IMR-90 (cell line): ENCODE measurements around the gene KAZN. TPM values are rescaled to one million over a fixed set of nuclear protein-coding genes. Genes with fewer than 3 reads are reported as not detected.

Experiments used
- ATAC-seq: fragments of 200-7000 bp; cut with Tn5 transposase; 2 replicates; pipeline ENCODE4 v1.9.1; 2020; ENCODE audit warnings: low read depth, mild to moderate bottlenecking, moderate library complexity
- BruUV-seq: library from RNA; stranded (reverse); fragments of 400-500 nt; replicated peaks from 2 replicates; lab custom pipeline; 2021; lab: Mats Ljungman, UMichigan
- CTCF ChIA-PET: fragments of 300-600 bp; formaldehyde crosslinking; extraction: SDS; loops from one replicate; lab custom pipeline; 2021; ENCODE audit warnings: antibody characterized with exemption; lab: Yijun Ruan, JAX
- POLR2A ChIA-PET: fragments of 300-600 bp; sonication (Branson Sonifier 250); formaldehyde crosslinking; loops from one replicate; lab custom pipeline; 2022; ENCODE audit warnings: antibody characterized with exemption; ENCODE audit not compliant: unreplicated experiment; lab: Charles Lee
- DNase-seq: peaks from one replicate; pipeline ENCODE4 v3.0.0; 2013
- H2AFZ ChIP-seq: replicated peaks from 2 replicates; pipeline ENCODE3; 2013; ENCODE audit warnings: low read length, mild to moderate bottlenecking; ENCODE audit not compliant: poor library complexity
- H2AK5ac ChIP-seq: 2 replicates; pipeline ENCODE4 v1.6.1; 2013; ENCODE audit warnings: low read depth, low read length, inconsistent platforms
- H2AK9ac ChIP-seq: replicated peaks from 2 replicates; pipeline ENCODE3; 2013; ENCODE audit warnings: mild to moderate bottlenecking, low read depth, low read length, moderate library complexity; ENCODE audit not compliant: poor library complexity
- H2BK120ac ChIP-seq: 2 replicates; pipeline ENCODE4 v1.6.1; 2013; ENCODE audit warnings: low read depth, low read length, inconsistent platforms
- H2BK15ac ChIP-seq: 3 replicates; pipeline ENCODE4 v1.6.1; 2013; ENCODE audit warnings: low read depth, low read length, inconsistent platforms
- H2BK20ac ChIP-seq: 2 replicates; pipeline ENCODE4 v1.6.1; 2013; ENCODE audit warnings: low read depth, mild to moderate bottlenecking, inconsistent platforms, low read length, moderate library complexity
- H2BK5ac ChIP-seq: 2 replicates; pipeline ENCODE4 v1.6.1; 2013; ENCODE audit warnings: mild to moderate bottlenecking, low read depth, low read length, inconsistent platforms; ENCODE audit not compliant: poor library complexity, severe bottlenecking
- H3K14ac ChIP-seq: replicated peaks from 2 replicates; pipeline ENCODE4 v1.6.1; 2013; ENCODE audit warnings: low read depth, low read length, inconsistent platforms
- H3K18ac ChIP-seq: 2 replicates; pipeline ENCODE4 v1.6.1; 2013; ENCODE audit warnings: low read depth, low read length, control low read depth
- H3K23ac ChIP-seq: 2 replicates; pipeline ENCODE4 v1.6.1; 2013; ENCODE audit warnings: low read depth, low read length, inconsistent platforms
- H3K27ac ChIP-seq: 2 replicates; pipeline ENCODE4 v1.5.1; 2013; ENCODE audit warnings: mild to moderate bottlenecking, control low read depth, low read length; ENCODE audit not compliant: insufficient read depth
- H3K27me3 ChIP-seq: 2 replicates; pipeline ENCODE4 v1.6.1; 2013; ENCODE audit warnings: low read length; ENCODE audit not compliant: control insufficient read depth, insufficient read depth
- H3K36me3 ChIP-seq: 2 replicates; pipeline ENCODE4 v1.6.1; 2013; ENCODE audit warnings: low read length, mixed read lengths; ENCODE audit not compliant: control insufficient read depth, insufficient read depth
- H3K4ac ChIP-seq: 2 replicates; pipeline ENCODE4 v1.6.1; 2013; ENCODE audit warnings: low read depth, low read length, inconsistent platforms
- H3K4me1 ChIP-seq: 2 replicates; pipeline ENCODE4 v1.6.1; 2013; ENCODE audit warnings: low read length, mixed read lengths; ENCODE audit not compliant: control insufficient read depth, insufficient read depth
- H3K4me2 ChIP-seq: 2 replicates; pipeline ENCODE4 v1.6.1; 2013; ENCODE audit warnings: low read depth, mild to moderate bottlenecking, control low read depth, low read length, moderate library complexity
- H3K4me3 ChIP-seq: 2 replicates; pipeline ENCODE4 v1.5.1; 2013; ENCODE audit warnings: low read depth, mild to moderate bottlenecking, control low read depth, low read length, moderate library complexity; ENCODE audit not compliant: insufficient read depth
- H3K56ac ChIP-seq: 2 replicates; pipeline ENCODE4 v1.6.1; 2013; ENCODE audit warnings: low read length, inconsistent platforms; ENCODE audit not compliant: insufficient read depth; ENCODE audit errors: extremely low read depth
- H3K79me1 ChIP-seq, 2 experiments: 2 replicates each; pipeline ENCODE4 v1.6.1; 2013; ENCODE audit warnings: low read length in 2 of 2, inconsistent platforms in 1 of 2, low read depth in 1 of 2
- H3K9ac ChIP-seq: 2 replicates; pipeline ENCODE4 v1.6.1; 2013; ENCODE audit warnings: low read depth, low read length, control low read depth
- H3K9me1 ChIP-seq: 2 replicates; pipeline ENCODE4 v1.6.1; 2013; ENCODE audit warnings: low read length, inconsistent platforms; ENCODE audit not compliant: insufficient read depth
- H3K9me3 ChIP-seq: 2 replicates; pipeline ENCODE4 v1.6.1; 2013; ENCODE audit warnings: low read length; ENCODE audit not compliant: control insufficient read depth, insufficient read depth
- H4K20me1 ChIP-seq: 2 replicates; pipeline ENCODE4 v1.6.1; 2013; ENCODE audit warnings: low read length, inconsistent platforms; ENCODE audit not compliant: insufficient read depth
- H4K5ac ChIP-seq: 2 replicates; pipeline ENCODE4 v1.6.1; 2013; ENCODE audit warnings: mild to moderate bottlenecking, low read depth, low read length, control low read depth
- H4K8ac ChIP-seq, 2 experiments: 2 replicates each; pipeline ENCODE4 v1.6.1; 2013; ENCODE audit warnings: low read depth in 2 of 2, low read length in 2 of 2, control low read depth in 1 of 2, inconsistent platforms in 1 of 2
- H4K91ac ChIP-seq: 2 replicates; pipeline ENCODE4 v1.6.1; 2013; ENCODE audit warnings: low read depth, low read length, inconsistent platforms; ENCODE audit not compliant: insufficient read depth
- USF2 ChIP-seq: fragments of 150-350 bp; IDR thresholded peaks from 2 replicates; pipeline ENCODE4 v1.6.1; 2017; ENCODE audit warnings: mild to moderate bottlenecking, antibody characterized with exemption, low read length, low read depth
- WGBS, 2 experiments: methylation state at CpG; one replicate each; pipeline versions ENCODE4 v1.1.5 to v1.1.7; 2013; ENCODE audit warnings: missing lambda C conversion rate in 2 of 2; ENCODE audit not compliant: insufficient read length in 1 of 2; ENCODE audit errors: extremely low coverage in 2 of 2; 5-methylcytosine and 5-hydroxymethylcytosine counted together
- dilution Hi-C: fragments of 300-500 bp; cut with HindIII; formaldehyde crosslinking; loops from one replicate; pipeline ENCODE4 v1.14.3; 2018; ENCODE audit warnings: low sequenced_read_pairs; ENCODE audit not compliant: unreplicated experiment
- in situ Hi-C: fragments of 300-500 bp; cut with MboI; formaldehyde crosslinking; loops from 3 replicates; pipeline ENCODE4 v1.14.3; 2019; ENCODE audit warnings: low sequenced_read_pairs, inconsistent platforms, mixed read lengths
- intact Hi-C: fragments of 100-400 bp; cut with micrococcal nuclease; formaldehyde crosslinking; loops from 2 replicates; pipeline ENCODE4 v1.10.0; 2022
- polyA plus RNA-seq, 3 experiments: library from polyadenylated mRNA; depleted of rRNA; stranded (reverse); fragments of >200 nt; gene quantifications; 2 replicates each; pipeline ENCODE4 v1.2.3, GENCODE V29; 2012; ENCODE audit warnings: low replicate concordance in 1 of 3
- total RNA-seq: library from RNA; depleted of rRNA; stranded (reverse); fragments of >200 nt; gene quantifications from 2 replicates; pipeline ENCODE4 v1.2.3, GENCODE V29; 2012

The KAZN gene
- total and polyA plus RNA-seq, 2 of the 4 experiments (the other 2 are of a cell fraction) = 5.2 to 10.5 TPM

- ChIA-PET CTCF (no interaction called here), POLR2A (no interaction called here)
- intact Hi-C loops (no loop called here), dilution Hi-C loops (no loop called here), in situ Hi-C loops (no loop called here)
- Histone ChIP-seq H3K9ac (no peak overlapping the region), H2BK20ac (no peak overlapping the region), H3K23ac (no peak overlapping the region), H3K4ac (no peak overlapping the region), H3K9me1 (no peaks in the 10 kb centered on the region), H3K4me1 (no peaks in the 10 kb centered on the region), H2AK5ac (no peak overlapping the region), H2AK9ac (no peak overlapping the region), H3K9me3 (peaks cover 8% of the 10 kb centered on the region), H4K20me1 (no peaks in the 10 kb centered on the region), H3K14ac (no peak overlapping the region), H4K91ac (no peak overlapping the region), H3K27ac (no peak overlapping the region), H4K5ac (no peak overlapping the region), H2BK15ac (no peak overlapping the region), H3K4me2 (no peak overlapping the region), H4K8ac (no peak overlapping the region), H3K56ac (no peak overlapping the region), H2BK120ac (no peak overlapping the region), H2AFZ (no peak overlapping the region), H3K27me3 (no peaks in the 10 kb centered on the region), H3K79me1 (no peaks in the 10 kb centered on the region), H3K4me3 (no peak overlapping the region), H3K18ac (no peak overlapping the region), H3K36me3 (no peaks in the 10 kb centered on the region), H2BK5ac (no peak overlapping the region)
- TF ChIP-seq USF2 = no peak
- no TSS peak for BruUV-seq
- DNase-seq (no peak), ATAC-seq (no peak)
- 69% methylated on average over 5 of the region's 13 CpGs; no CpG with 5 or more reads in 1 of the 2 experiments for WGBS, 2 experiments
Measured at GRCh38 chr1:14678011-14678638, 79.6 kb downstream of the KAZN start.
